H1 (cell line): ENCODE results near the gene B4GALT5.
"Not testable (repeated sequence)": the region's sequence is repeated elsewhere in the genome, so short reads cannot be mapped to it uniquely, and the experiment has no call there.

Experiments
- ATF2 ChIP-seq: IDR thresholded peaks from 2 replicates; pipeline ENCODE4 v1.6.1; 2012; ENCODE audit warnings: low read length, inconsistent platforms
- ATF3 ChIP-seq: IDR thresholded peaks from 2 replicates; pipeline ENCODE4 v1.6.1; 2011; ENCODE audit warnings: low read depth, mild to moderate bottlenecking, low read length; ENCODE audit not compliant: insufficient read depth
- BACH1 ChIP-seq: IDR thresholded peaks from 2 replicates; pipeline ENCODE4 v1.6.1; 2012; ENCODE audit warnings: low read length, improper control_type of control experiment
- CTCF ChIP-seq, 3 experiments: IDR thresholded peaks; 1 replicate in 2 of 3; 2 replicates in 1 of 3; pipeline versions ENCODE4 v1.5.1 to v1.6.1; 2011; ENCODE audit warnings: low read length in 3 of 3, mild to moderate bottlenecking in 3 of 3, inconsistent platforms in 2 of 3, low read depth in 1 of 3, moderate library complexity in 1 of 3; ENCODE audit not compliant: insufficient read depth in 1 of 3; ENCODE audit errors: control extremely low read depth in 1 of 3
- JUN ChIP-seq: IDR thresholded peaks from 2 replicates; pipeline ENCODE4 v1.6.1; 2011; ENCODE audit warnings: low read depth, mild to moderate bottlenecking, improper control_type of control experiment, low read length
- JUND ChIP-seq: IDR thresholded peaks from 2 replicates; pipeline ENCODE4 v1.6.1; 2011; ENCODE audit warnings: mild to moderate bottlenecking, improper control_type of control experiment, low read length
- MAFK ChIP-seq: IDR thresholded peaks from 2 replicates; pipeline ENCODE4 v1.6.1; 2012; ENCODE audit warnings: low read depth, mild to moderate bottlenecking, improper control_type of control experiment, low read length
- PHF8 ChIP-seq: fragments of 200-600 bp; sonication (generic); conservative IDR thresholded peaks from 2 replicates; pipeline ENCODE4 v1.7.1; 2012; ENCODE audit warnings: low read depth, mild to moderate bottlenecking, inconsistent platforms, low read length, moderate library complexity
- POLR2AphosphoS5 ChIP-seq: IDR thresholded peaks from 2 replicates; pipeline ENCODE4 v1.6.1; 2011; ENCODE audit warnings: low read depth, low read length
- SRF ChIP-seq: IDR thresholded peaks from 2 replicates; pipeline ENCODE4 v1.6.1; 2011; ENCODE audit warnings: mild to moderate bottlenecking, low read depth, low read length, moderate library complexity
- TCF12 ChIP-seq: IDR thresholded peaks from 2 replicates; pipeline ENCODE4 v1.6.1; 2011; ENCODE audit warnings: low read depth, mild to moderate bottlenecking, low read length

- TF ChIP-seq JUN; CTCF (IDR thresholded peaks at IDR 0.05; ENCODE audit: control extremely low read depth in 1 of 3, insufficient read depth in 1 of 3, low read depth in 1 of 3, low read length in 3 of 3); MAFK; SRF; TCF12; JUND; PHF8; BACH1; ATF2; POLR2AphosphoS5; ATF3: not testable (repeated sequence)
Measured at GRCh38 chr20:49611539-49612126, 102.0 kb downstream of the B4GALT5 start.
